HG03175 (cell line): ENCODE data around the gene GPRC5D.

ENCODE experiments used
- ATAC-seq: cut with Tn5 transposase; IDR thresholded peaks from one replicate; pipeline ENCODE4 v1.9.1; 2021; ENCODE audit warnings: mild to moderate bottlenecking, moderate library complexity; ENCODE audit not compliant: unreplicated experiment

GPRC5D gene

DNA sequence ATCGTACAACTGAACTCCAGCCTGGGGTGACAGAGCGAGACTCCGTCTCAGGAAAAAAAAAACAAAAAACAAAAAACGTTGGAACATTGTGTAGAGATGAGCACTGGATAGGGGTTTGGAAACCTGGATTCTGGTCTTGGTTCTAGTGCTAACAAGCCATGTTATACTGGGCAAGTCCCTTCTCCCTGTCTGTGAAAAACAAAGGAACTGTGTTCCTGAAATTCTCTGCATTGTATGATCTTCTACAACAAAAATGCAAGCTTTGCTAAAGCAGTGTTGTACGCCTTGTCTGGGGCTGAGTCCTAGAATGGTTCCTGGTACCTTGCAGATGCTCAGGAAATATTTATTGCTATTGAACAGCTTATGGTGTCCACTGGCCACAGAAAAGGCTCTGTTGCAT lies 13.4 kb downstream of the GPRC5D start:
- no peak for ATAC-seq

DNA sequence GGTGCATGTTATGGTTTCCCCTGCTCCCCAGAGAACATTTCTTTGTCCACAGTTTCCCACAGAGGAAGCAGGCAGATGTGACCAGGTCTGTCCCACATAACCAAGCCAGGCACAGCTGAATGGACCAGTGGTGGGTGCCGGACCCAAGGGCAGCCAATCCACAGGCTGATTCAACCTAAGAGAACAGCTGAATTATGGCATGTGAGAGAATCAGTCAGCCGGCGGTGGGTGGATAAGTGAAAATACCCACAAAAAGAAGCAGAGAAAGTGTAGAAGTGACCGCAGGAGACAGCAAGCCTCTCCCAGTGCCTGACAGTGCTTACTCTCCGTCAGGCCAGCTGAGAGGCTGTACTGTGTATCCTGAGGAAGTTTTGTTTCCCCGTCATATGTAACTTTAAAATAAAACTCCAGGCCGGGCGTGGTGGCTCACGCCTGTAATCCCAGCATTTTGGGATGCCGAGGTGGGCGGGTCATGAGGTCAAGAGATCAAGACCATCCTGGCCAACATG lies 14.9 kb downstream of the GPRC5D start:
- ATAC-seq: no peak

DNA sequence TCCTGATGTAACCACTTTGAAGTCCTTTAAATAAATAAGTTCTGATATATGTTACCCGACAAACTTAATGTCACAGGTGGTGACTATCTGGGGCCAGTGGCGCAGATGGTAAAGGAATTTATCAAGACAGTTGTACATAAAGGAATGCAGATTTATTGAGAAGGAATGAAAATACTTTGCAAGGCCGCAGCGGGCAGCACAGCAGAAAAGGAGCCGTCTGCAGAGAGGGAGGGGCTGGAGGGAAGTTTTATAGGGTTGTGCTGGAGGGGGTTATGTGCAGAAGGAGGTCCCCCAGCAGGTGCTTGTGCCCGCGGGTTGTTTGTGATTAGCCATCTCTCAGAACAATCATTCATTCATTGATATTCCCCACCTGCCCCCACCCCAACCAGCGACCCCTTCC lies 17.4 kb downstream of the GPRC5D start:
- no peak for ATAC-seq

DNA sequence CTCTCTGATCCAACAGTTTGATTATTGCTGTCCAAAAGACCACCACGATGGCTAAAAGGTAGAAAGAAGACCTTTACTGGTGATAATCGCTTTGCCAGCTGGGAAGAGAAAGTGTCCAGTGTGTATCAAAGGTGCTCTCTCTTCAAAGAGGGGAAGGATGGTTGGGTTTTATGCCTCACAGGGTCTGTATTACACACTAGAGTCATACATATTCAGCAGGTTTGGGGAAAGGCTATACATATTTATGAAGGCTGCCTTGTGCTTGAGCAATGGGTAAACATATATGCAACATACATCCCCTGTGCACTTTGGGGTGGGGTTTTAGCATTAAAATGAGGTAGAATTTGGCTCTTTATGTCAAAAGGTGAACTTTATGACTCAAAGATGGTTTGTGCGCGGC lies 18.2 kb downstream of the GPRC5D start:
- no peak for ATAC-seq

DNA sequence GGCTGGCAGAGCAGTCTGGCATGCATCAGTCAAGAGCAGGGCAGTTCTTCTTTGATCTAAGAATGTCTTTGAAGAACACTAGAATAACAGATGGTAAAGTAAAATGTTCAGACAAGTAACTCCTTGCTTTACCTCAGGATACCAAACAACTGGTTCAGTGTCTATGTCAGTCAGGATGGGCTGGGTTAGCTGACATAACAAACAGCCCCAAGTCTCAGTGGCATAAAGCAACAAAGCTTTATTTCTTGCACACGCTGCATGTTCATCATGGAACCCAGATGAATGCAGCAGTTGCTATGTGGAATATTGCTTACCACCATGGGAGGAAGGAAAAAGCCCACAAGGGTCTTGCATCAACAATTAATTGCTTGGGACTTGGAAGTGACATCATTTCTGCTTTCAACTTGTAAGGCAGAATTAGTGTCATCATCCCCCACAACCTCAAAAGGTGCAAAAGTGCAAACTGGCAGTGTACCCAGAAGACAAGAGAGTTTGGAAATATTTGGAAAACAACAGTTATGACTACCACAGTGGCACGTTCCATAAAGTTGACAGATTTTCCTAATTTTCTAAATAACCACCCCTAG lies 21.2 kb downstream of the GPRC5D start:
- ATAC-seq: no peak

DNA sequence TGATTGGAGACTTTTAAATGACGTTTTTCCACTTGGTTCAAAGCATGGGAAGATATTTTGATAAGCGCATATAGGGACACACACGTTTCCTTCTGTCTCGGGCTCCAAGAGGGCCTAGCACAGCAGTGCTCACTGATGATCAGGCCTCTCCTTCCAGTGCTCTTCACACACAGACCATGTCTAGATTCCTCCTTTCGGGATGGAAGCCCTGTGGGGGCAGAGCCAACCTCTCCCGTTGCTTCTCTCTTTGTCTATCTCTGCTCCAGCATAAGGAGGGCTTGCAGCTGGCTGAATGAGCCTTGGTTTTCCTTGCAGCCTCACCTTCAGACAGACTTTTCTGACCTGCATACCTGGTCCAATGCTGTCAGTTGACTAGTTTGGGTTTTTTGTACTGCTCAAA lies 22.3 kb downstream of the GPRC5D start:
- no peak for ATAC-seq

DNA sequence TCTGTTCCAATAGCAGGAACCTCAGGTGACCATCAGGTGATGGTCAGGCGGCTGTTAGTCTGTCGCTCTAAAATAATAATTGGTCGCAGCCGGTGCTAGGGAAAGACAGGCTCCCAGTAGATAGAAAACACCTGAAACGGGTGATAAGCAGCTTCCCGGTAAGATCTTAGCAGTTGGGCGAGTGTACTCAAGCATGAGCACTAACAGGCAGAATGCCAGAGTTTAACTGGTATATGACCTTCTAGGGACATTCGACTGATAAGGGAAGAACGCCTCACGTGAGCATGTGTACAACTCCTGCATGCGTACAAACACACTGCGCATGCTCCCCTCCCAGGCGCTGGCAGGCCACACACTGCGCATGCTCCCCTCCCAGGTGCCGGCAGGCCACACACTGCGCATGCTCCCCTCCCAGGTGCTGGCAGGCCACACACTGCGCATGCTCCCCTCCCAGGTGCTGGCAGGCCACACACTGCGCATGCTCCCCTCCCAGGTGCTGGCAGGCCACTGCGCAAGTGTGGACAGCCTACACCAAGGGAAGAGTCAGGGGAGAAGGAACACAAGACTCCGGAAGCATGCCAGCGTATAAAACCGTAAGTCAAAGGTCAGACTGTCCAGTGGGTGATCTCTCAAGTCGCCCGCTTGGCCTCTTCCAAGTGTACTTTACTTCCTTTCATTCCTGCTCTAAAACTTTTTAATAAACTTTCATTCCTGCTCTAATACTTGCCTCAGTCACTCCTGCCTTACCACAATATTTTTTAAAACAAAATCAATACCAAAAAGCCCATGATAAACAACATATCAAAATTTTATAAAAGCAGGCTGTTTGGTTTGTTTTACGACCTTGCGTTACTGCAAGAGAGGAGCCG lies 24.5 kb downstream of the GPRC5D start:
- ATAC-seq: no peak

DNA sequence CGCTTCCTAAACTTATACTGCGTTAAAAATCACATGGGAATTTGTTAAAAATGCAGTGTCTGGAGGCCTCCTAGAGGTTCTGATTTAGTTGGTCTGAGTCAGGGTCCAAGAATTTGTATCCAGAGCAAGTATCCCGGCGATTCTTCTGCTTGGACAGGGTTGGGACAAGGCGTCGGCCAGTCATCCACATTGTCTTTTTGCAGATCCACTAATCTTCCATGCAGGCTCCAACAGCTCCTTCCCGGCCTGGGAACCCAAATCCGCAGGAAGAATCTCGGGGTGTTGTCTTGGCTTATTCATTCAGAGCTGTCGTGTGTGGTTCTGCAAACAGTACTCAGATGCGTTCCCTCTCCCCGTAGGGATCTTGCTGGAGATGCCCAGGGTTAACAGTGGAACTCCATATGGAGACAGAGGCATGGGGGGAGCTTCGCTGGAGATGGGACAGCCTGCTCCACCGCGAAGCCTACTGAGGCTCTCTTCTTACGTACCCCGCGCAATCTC lies 25.3 kb downstream of the GPRC5D start:
- no peak for ATAC-seq

DNA sequence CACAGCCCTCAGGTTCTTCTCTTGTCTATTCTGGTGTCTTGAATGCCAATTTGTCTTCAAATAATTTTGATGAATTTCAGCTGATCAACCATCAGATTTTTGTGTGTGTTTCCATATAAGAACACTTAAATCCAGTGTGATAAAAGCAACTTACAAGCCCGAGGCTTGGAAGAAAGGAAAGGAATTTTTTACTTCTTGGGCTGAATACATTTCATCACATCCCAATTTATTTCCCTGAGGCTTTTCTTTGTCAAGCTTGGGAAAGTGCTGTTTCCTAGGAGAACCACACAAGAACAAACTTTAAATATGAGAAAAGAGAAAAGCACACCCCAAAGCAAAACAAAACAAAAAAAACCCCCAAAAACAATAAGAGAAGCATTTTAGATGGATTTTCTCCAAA lies 26.6 kb downstream of the GPRC5D start:
- ATAC-seq: no peak

DNA sequence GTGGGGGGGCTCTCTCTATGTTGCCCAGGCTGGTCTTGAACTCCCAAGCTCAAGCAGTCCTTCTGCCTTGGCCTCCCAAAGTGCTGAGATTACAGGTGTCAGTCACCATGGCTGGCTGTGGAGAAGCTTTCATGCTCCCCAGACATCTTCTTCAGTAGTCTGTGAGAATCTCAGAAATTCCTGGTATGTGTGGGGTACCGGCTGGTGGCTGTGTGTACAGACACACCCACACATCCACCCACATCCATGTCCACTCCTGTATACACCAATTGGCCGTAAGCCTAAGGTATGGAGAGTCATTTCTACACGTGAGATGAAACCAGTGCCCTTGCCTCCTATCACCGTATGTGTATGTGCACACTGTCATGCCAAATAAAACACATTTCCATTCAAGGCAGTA lies 27.8 kb downstream of the GPRC5D start:
- no peak for ATAC-seq

DNA sequence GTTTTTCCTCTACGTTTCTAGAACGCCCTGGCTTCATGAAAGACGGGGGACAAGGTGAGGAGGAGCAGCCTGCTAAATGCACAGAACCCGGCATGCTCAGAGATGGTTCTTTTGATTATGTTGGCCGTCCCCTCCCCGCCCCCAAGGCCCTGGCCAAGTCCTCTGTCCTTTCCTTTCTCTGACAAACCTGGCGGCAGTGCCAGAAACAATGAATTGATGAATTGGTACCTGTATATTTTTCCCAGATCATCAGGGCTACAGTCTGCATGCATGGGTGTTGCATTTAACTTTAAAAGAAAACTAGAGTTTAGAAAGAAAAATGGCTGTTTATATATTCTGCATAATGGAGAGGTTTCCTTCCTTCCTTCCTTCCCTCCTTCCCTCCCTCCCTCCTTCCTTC lies 29.0 kb downstream of the GPRC5D start:
- no peak for ATAC-seq

DNA sequence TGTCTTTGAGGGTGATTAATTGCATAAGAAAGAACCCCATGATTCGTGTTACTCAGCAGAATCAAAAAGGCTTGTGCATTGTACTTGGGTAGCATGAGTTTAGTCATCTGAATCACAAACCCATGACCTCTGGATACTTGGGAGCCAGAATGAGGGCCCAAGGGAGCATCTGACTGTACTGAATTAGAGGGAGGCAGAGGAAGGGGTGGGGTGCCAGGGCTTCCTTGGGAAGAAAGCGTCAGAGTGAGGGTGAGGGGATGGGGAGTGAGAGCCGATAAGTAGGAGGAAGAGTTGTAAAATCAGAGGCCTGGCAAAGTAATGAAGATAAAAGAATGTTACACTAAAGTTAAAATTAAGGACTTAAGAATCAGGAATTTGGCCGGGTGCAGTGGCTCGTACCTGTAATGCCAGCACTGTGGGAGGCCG lies 29.8 kb downstream of the GPRC5D start:
- no peak for ATAC-seq

DNA sequence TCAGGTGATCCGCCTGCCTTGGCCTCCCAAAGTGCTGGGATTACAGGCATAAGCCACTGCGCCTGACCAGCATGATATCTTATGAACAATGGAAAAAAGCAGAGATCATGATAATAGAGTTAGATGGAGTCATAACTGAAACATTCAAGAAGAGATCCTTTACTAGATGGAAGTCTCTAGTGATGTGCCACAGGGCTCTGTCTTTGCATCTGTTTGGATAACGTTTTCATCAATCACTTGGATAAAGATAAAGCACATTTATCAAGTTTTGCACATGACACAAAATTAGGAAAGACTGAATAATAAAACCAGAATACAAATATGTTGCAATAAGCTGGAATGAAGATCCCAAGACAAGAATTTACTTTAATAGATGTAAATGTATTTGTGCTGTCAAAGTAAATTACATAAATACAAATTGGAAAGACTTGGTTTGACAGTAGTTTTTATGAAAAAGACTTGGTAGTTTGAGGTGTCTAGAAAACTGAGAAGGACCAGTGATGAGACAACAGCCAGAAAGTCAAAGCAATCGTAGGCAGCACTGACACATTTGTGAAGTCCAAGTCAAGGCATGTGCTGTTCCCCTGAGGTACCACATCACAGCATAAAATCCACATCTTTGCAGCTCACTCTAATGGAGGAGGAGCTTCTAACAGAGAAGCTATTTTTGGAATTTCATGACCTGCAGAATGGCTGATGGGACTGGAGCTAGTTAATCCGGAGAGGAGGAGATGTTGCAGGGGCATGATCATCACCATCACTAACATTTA lies 32.1 kb downstream of the GPRC5D start:
- ATAC-seq: no peak

DNA sequence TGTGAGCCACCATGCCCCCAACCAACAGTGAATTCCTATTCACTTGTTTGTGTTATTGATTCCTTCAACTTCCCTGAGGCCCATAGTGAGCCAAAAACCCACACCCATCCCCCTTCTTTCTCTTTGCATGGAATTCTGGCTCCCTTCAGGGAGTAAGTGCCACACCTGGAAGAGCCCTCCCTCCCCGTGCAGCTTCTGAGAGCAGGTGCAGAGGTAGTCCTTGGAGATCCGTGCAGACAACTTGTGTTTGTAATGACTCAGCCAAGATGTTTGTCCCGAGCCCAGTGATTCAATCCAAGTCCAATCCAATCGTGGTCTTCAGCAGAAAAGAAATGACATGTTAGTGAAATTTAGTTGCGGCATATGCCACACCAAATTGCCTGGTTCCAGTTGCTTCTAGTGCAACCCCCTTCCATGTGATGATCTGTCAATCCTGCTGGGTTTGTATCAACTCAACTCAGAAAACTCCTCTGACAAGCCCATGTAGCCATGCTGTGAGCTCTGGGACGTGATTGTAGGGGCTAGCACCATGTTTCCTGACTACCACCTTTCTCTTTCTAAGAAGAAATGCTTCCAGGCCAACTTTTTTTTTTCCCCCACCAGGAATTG lies 33.1 kb downstream of the GPRC5D start:
- ATAC-seq: no peak

DNA sequence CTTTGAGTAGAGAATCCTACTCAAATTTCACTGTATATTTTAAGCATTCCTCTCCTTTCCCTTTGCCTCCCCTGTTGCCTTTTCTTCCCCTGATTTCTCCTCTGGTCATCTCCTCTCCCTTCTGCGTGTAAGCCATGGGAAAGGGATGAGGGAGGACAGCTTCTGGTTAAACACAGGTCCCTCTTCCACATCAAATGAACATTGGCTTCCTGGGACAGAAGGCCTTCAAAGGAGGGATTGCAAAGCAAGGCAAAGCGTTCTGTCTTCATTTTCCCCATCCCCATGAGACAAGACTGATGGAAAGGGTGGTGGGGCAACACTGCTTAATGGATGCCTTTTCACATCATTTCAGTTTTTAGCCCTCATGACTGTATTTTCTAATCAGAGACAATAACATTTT lies 34.5 kb downstream of the GPRC5D start:
- ATAC-seq: no peak

DNA sequence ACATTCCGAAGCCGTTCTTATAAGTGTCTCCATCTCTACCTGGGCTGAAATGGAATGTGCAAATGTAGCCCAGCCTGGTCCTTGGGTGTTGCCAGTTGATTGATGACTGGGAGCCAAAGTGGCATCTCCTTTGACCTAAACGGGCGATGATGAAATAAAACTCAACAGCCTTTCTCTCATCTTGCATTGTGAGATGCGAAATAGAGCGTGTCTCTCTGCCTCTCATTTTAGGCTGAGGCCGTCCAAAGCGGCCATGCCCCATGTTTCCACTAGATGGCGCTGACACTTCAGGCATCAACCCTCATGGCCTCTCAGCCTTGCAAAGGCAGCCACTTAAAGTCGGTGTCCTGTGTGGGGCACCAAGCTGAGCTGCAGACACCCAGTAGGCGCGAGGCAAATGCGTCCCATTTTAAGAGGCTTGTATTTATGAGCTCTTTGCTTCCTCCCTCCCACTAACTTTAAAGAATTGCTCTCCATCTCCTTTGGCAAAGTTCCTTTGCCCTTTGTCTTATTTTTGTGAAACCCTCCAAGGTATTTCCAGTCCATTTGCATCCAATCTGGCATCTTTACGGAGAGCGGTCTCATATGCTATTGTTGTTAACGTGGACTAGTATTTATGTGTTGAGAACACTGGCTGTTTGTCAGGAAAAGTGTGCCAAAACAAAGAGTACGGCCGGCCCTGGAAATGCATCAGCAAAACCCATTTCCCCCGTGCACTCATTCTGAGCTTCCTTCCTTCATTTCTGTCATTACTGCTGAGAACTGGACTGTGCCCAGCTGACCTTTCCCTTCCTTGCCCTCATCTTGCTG lies 35.6 kb downstream of the GPRC5D start:
- peak; percentile 94 for ATAC-seq

DNA sequence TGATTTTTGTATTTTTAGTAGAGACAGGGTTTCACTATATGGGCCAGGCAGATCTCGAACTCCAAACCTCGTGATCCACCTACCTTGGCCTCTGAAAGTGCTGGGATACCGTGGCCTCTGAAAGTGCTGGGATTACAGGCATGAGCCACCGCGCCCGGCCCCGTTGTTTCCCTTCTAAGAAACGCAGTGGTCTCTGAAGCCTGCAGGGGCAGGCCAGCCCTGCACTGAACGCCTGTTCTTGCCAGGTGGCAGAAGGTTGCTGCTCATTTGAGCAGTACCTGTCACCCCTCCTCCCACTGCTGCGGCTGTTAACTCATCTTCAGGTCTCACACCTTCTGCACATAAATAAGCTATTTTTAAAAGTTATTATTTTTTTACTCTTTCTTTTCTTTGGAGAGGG lies 36.3 kb downstream of the GPRC5D start:
- ATAC-seq: no peak

DNA sequence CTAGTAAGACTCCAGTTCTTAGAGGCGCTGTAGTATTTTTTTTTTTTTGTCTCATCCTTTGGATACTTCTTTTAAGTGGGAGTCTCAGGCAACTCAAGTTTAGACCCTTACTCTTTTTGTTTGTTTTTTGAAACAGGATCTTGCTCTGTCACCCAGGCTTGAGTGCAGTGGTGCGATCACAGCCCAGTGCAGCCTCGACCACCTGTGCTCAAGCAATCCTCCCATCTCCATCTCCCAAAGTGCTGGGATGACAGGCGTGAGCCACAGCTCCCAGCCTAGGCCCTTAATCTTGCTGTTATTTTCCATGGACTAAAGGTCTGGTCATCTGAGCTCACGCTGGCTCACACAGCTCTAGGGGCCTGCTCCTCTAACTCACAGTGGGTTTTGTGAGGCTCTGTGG lies 39.3 kb downstream of the GPRC5D start:
- ATAC-seq: no peak

DNA sequence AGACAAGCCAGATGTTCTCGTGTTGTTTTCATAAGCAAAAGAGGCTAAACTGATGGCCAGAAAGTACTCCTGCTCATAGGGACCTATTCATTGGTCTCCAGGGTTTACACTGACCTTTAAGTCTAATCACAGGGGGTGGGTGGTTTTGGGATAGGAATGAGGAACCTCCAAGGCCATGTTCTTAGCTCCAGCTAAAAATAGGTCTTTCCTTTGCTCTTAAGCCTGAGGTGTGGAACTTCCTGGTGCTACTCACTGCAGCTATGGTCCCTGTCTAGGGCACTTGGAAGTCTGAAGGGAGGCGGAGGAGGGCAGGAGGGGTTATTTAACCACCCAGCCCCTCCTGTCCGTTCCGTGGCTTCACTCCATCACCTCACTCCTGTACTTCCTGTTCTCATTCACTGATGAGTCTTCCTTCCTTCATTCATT lies 42.0 kb downstream of the GPRC5D start:
- ATAC-seq: no peak
